AG09319 (cell line): ENCODE measurements around the gene FBN1.

Source experiments
- DNase-seq: peaks from one replicate; pipeline ENCODE4 v3.0.0-alpha.2; 2010; ENCODE audit warnings: low read depth; ENCODE audit errors: extremely low read depth
- TF ChIP-seq, protein P1 (sequence below): IDR thresholded peaks from 2 replicates; pipeline ENCODE4 v1.5.1; 2011; ENCODE audit warnings: low read depth, mild to moderate bottlenecking, inconsistent platforms, low read length, moderate library complexity

Gene FBN1

DNA sequence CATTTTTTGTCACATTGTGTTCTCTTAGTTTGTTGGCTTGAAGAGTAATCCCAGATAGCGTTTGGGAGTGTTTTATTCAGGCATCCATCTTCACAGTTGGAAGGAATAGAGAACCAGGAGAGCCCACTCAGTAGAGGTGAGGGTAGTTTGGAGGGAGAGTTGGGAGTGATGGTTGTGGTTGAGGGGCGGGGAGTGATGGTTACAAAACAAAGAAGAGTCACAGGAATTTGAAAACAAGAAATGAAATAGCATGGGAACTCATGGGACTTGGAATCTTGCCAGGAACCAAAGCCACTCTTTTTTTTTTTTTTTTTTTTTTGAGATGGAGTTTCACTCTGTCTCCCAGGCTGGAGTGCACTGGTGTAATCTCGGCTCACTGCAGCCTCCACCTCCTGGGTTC, 278.0 kb downstream of the FBN1 start:
- DNase-seq, result no peak

DNA sequence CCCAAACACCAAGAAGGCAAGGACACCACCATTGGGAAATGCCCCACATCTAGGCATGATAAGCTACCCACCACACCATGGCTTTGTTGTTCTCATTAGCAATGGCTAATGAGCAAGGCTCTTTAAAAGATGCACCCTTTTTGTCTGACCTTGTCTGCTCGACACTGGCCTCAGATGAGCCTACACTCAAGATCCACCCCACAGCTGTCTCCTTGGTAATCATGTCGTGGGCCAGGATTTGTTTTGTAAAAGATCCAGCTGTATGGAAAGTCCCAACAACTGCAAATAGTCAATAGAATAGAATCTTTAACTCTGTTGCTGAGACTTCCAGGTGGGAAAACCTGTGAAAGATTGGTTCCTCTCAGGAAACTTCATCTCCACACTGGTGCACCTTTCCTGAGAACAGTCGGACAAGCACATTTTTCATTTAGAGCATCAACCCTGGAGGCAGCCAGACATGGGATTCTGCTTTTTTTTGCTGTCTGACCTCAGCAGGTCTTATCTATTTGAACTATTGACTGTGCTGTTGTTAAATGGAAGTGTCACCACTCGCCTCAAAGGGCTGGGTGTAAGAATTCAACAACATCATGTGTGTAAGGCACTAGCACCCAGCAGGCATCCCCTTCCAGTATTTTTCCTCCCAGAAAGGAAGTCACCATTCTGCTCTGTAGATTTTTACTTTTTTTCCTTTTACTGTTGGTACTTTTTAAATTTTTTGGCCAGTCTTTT, 278.8 kb downstream of the FBN1 start:
- no peak for DNase-seq
- TF ChIP-seq, protein P1, sequence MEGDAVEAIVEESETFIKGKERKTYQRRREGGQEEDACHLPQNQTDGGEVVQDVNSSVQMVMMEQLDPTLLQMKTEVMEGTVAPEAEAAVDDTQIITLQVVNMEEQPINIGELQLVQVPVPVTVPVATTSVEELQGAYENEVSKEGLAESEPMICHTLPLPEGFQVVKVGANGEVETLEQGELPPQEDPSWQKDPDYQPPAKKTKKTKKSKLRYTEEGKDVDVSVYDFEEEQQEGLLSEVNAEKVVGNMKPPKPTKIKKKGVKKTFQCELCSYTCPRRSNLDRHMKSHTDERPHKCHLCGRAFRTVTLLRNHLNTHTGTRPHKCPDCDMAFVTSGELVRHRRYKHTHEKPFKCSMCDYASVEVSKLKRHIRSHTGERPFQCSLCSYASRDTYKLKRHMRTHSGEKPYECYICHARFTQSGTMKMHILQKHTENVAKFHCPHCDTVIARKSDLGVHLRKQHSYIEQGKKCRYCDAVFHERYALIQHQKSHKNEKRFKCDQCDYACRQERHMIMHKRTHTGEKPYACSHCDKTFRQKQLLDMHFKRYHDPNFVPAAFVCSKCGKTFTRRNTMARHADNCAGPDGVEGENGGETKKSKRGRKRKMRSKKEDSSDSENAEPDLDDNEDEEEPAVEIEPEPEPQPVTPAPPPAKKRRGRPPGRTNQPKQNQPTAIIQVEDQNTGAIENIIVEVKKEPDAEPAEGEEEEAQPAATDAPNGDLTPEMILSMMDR, result no peak

More for the DNA sequence above, 278.0 kb downstream of the FBN1 start:
- TF ChIP-seq, protein P1, result no peak

DNA sequence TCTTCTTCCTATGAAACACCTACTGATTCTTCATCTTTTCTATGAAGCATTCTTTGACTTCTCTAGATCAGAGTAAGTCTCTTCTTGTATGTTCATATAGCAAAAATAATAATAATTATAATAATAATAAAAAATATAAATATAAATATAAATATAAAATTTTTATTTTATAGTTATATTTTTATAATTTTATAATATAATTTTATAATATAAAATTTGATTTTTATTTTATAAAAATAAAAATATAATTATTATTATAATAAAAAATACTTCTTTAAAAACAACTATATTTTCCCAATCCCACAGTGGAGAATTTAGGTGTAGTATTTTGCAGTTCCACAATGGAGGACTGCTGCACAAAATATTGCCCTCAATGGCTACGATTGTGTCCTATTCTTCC, 279.9 kb downstream of the FBN1 start:
- TF ChIP-seq, protein P1, result no peak
- DNase-seq, result no peak

DNA sequence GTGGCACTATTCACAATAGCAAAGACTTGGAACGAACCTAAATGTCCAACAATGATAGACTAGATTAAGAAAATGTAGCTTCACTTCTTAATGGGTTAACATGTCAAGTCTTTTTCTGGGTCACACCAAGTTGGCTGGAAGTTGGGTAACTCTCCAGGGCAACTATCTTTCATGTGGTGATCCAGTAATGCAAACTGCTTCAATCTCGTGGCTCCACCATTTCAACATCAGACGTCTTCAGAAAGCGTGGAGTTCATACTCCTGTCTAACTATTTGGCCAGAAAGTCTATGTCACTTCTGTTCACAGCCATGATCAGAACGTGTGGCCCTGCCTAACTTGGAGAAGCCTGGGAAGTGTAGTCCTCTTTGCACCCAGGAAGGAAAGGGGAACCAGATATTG, 282.0 kb downstream of the FBN1 start:
- TF ChIP-seq, protein P1, result no peak
- DNase-seq, result no peak

DNA sequence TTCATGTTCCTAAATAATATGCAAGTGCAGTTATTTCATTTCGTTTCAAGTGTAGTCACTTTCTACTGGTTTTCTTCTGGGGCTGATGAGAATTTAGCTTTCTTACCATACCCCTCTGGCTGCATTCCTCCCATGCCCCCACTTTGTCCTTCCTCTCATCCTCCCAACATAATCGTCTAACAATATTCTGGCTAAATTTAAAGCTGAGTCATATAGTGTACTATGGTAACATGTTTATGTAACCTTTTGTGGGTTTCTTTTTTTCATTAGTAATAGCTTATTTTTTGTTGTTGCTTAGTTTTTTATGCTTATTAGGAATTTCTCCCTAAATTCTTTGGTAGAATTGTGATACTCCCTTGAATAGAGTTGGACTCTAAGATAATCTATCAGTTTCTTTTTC, 283.8 kb downstream of the FBN1 start:
- TF ChIP-seq, protein P1, result no peak
- no peak for DNase-seq

DNA sequence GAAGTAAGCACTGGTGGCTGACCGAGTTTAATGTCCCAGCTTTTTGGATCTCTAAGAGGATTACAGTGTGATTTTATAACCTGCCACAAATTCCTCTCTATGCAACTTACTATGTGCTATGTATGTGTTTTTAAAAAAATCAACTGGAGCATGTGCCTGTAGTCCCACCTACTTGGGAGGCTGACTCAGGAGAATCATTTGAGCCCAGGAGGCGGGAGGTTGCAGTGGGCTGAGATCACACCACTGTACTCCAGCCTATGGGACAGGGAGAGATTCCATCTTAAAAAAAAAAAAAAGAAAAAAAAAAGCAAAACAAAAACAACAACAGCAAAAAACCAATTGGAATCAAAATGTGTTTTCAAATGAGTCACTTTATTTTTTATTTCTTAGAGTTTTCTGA, 284.7 kb downstream of the FBN1 start:
- TF ChIP-seq, protein P1, result no peak
- no peak for DNase-seq
